Gastroesophageal sphincter (tissue), 4 donors: ENCODE measurements around the gene MYADM. TPM values are rescaled to one million over a fixed set of nuclear protein-coding genes. Genes with fewer than 3 reads are reported as not detected.
"Not testable (repeated sequence)": the region's sequence is repeated elsewhere in the genome, so short reads cannot be mapped to it uniquely, and the experiment has no call there.

Source experiments
- ATAC-seq: fragments of 150-250 bp; one replicate; pipeline ENCODE4 v1.9.1; 2016; ENCODE audit warnings: mild to moderate bottlenecking, moderate library complexity
- H3K27ac ChIP-seq, 4 donors: fragments of 200-600 bp; sonication (generic) in 3 of 4; 1 replicate in 3 of 4; 2 replicates in 1 of 4; pipeline ENCODE4 v1.5.1; 2016 to 2019
- H3K27me3 ChIP-seq: fragments of 200-600 bp; sonication (generic); one replicate; pipeline ENCODE4 v1.5.1; 2019
- H3K36me3 ChIP-seq, 2 donors: fragments of 200-600 bp; sonication (generic); one replicate each; pipeline ENCODE4 v1.5.1; 2019; ENCODE audit warnings: control low read depth in 1 of 2
- H3K4me1 ChIP-seq, 3 donors: fragments of 200-600 bp; sonication (generic); 1 replicate in 2 of 3; 2 replicates in 1 of 3; pipeline ENCODE4 v1.5.1; 2016 to 2019; ENCODE audit warnings: control low read depth in 2 of 3
- H3K4me3 ChIP-seq, 2 donors: fragments of 200-600 bp; sonication (generic); one replicate each; pipeline ENCODE4 v1.5.1; 2019; ENCODE audit warnings: mild to moderate bottlenecking in 1 of 2, moderate library complexity in 1 of 2
- H3K9me3 ChIP-seq, 3 donors: fragments of 200-600 bp; sonication (generic); one replicate each; pipeline ENCODE4 v1.5.1; 2017 to 2019; ENCODE audit warnings: control low read depth in 2 of 3
- EP300 ChIP-seq: sonication (generic); formaldehyde crosslinking; IDR thresholded peaks from one replicate; pipeline ENCODE4 v1.6.1; 2017; ENCODE audit warnings: antibody characterized with exemption, mild to moderate bottlenecking
- POLR2A ChIP-seq, 2 donors: fragments of 450-650 bp; IDR thresholded peaks; one replicate each; pipeline ENCODE4 v1.6.1; 2017; ENCODE audit warnings: antibody characterized with exemption in 2 of 2, mild to moderate bottlenecking in 2 of 2, moderate library complexity in 1 of 2
- POLR2AphosphoS5 ChIP-seq: sonication (generic); formaldehyde crosslinking; IDR thresholded peaks from one replicate; pipeline ENCODE4 v1.6.1; 2017; ENCODE audit warnings: antibody characterized with exemption
- WGBS, 2 donors: methylation state at CpG; one replicate each; pipeline ENCODE4 v1.1.5; 2018; ENCODE audit warnings: low coverage in 1 of 2; 5-methylcytosine and 5-hydroxymethylcytosine counted together
- total RNA-seq, 4 donors: library from RNA; depleted of rRNA; stranded (reverse); fragments of >200 nt; gene quantifications; one replicate each; pipeline ENCODE4 v1.1.0, GENCODE V29; 2016
- TF ChIP-seq, protein P1 (sequence below), 4 experiments: fragments of 200-600 bp in 2 of 4; fragments of 450-650 bp in 2 of 4; sonication (generic) in 1 of 4; IDR thresholded peaks; one replicate each; pipeline ENCODE4 v1.5.1; 2017 to 2019; ENCODE audit warnings: antibody characterized with exemption in 4 of 4, mild to moderate bottlenecking in 2 of 4, moderate library complexity in 2 of 4

MYADM gene
- total RNA-seq, 4 donors from 2014 or later = 103 to 355 (median 140) TPM

GRCh38 chr19:53865918-53866864, 1.5 kb upstream of the MYADM start:
- Histone ChIP-seq H3K36me3 (peaks cover 0 to 9% of the 10 kb centered on the region in 2 donors), H3K9me3 (no peaks in the 10 kb centered on the region), H3K4me3 (peak overlapping the region; percentile 51 to 99), H3K4me1 (peaks cover 0 to 43% (median 29%) of the 10 kb centered on the region in 3 donors), H3K27me3 (no peaks in the 10 kb centered on the region), H3K27ac (peak overlapping the region; percentile 81 to 98 (median 96))
- peak; percentile 55 for ATAC-seq
- 0 to 3% methylated on average over 8 to 10 of the region's 50 CpGs for WGBS, 2 donors
- TF ChIP-seq, protein P1, sequence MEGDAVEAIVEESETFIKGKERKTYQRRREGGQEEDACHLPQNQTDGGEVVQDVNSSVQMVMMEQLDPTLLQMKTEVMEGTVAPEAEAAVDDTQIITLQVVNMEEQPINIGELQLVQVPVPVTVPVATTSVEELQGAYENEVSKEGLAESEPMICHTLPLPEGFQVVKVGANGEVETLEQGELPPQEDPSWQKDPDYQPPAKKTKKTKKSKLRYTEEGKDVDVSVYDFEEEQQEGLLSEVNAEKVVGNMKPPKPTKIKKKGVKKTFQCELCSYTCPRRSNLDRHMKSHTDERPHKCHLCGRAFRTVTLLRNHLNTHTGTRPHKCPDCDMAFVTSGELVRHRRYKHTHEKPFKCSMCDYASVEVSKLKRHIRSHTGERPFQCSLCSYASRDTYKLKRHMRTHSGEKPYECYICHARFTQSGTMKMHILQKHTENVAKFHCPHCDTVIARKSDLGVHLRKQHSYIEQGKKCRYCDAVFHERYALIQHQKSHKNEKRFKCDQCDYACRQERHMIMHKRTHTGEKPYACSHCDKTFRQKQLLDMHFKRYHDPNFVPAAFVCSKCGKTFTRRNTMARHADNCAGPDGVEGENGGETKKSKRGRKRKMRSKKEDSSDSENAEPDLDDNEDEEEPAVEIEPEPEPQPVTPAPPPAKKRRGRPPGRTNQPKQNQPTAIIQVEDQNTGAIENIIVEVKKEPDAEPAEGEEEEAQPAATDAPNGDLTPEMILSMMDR (IDR thresholded peaks at IDR 0.05) = peak in 2 of 4 experiments; percentile 5 to 23
- TF ChIP-seq POLR2AphosphoS5 = peak; percentile 36
- peak; percentile 33 to 41 for TF ChIP-seq POLR2A (IDR thresholded peaks at IDR 0.05)
- TF ChIP-seq EP300 = no peak

DNA sequence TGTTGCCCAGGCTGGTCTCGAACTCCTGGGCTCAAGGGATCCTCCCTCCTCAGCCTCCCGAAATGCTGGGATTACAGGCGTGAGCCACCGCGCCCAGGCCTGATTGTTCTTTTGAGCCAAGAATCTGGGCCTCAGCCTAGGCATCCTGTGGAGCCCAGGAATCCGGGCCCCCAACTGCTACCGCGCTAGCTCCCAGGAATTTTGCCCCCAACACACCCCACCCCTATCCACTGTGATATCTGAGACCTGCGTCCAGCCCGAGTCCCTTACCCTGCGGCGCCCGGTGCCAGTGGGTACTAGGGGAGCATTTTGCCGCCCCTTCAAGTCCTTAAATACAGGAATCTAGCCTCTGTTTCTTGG, 838 bp upstream of the MYADM start:
- H3K4me3 ChIP-seq = peak overlapping the region; percentile 51 to 99
- H3K36me3 ChIP-seq = peaks cover 0 to 14% of the 10 kb centered on the region in 2 donors
- ATAC-seq = no peak
- no peak for TF ChIP-seq POLR2AphosphoS5
- TF ChIP-seq POLR2A (IDR thresholded peaks at IDR 0.05) = no peak
- TF ChIP-seq, protein P1 (IDR thresholded peaks at IDR 0.05) = no peak
- TF ChIP-seq EP300 = no peak
- H3K9me3 ChIP-seq = no peaks in the 10 kb centered on the region
- H3K27ac ChIP-seq = peak overlapping the region; percentile 81 to 98 (median 96)
- H3K4me1 ChIP-seq = peaks cover 0 to 49% (median 33%) of the 10 kb centered on the region in 3 donors
- H3K27me3 ChIP-seq = no peaks in the 10 kb centered on the region
- WGBS, 2 donors = 0 to 4% methylated on average over 2 to 4 of the region's 14 CpGs

- H3K36me3 ChIP-seq = peaks cover 0 to 29% of the 10 kb centered on the region in 2 donors
- peak; percentile 10 for ATAC-seq
- peak overlapping the region; percentile 70 to 98 (median 96) for H3K27ac ChIP-seq
- no peaks in the 10 kb centered on the region for H3K27me3 ChIP-seq
- H3K9me3 ChIP-seq = no peaks in the 10 kb centered on the region
- WGBS, 2 donors = 0 to 1% methylated on average over 3 to 10 of the region's 37 CpGs
- peak overlapping the region; percentile 51 to 99 for H3K4me3 ChIP-seq
- peaks cover 0 to 64% (median 46%) of the 10 kb centered on the region in 3 donors for H3K4me1 ChIP-seq
- TF ChIP-seq EP300 = no peak
- no peak for TF ChIP-seq POLR2AphosphoS5
- TF ChIP-seq, protein P1 (IDR thresholded peaks at IDR 0.05) = no peak
- no peak for TF ChIP-seq POLR2A (IDR thresholded peaks at IDR 0.05)
These were observed 608 bp downstream of the MYADM start for GRCh38 chr19:53868091-53868891.

DNA sequence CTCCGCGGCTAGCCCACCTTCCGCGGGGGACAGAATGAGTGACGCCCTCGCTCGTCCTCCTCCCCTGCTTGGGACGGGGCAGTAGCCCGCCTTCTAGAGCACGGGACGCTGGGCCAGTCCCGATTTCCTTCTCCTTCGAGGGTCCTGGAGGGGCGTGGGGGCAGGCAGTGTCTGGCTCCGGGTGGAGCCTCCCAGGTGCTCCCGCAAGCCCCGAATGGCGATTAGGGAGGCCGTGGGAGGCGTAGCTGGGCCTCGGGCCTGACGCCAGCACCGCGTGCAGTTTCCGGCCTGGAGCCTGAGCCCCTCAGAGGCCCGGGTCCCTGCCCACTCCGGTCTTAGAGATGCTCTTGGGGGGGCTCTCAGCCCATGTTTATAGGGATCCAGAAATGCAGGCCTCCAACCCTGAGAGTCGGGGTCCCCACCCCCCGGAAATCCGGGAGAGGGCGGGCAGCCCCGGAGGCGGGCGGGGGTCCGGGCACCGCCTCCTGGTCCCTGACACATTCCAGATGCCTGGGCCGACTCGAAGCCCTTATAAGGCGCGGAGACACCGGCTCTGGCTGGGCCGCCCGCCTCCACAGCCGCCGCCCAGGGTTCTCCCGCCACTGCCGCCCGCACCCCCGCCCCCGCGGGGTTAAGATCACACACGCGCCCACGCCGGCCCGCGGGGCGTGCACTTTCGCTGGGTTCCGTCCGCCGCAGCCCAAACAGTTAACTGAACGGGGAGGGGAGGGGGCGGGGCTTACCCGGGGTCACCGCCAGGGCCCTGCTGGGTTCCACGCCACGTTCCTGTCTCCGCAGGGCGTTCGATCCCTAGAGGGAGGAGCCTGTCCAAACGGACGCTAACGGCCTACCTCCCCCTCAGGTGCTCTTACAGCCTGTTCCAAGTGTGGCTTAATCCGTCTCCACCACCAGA, 1.5 kb downstream of the MYADM start:
- no CpG with 5 or more reads among the region's 75 CpGs for WGBS, 2 donors
- peaks cover 0 to 73% (median 54%) of the 10 kb centered on the region in 3 donors for H3K4me1 ChIP-seq

DNA sequence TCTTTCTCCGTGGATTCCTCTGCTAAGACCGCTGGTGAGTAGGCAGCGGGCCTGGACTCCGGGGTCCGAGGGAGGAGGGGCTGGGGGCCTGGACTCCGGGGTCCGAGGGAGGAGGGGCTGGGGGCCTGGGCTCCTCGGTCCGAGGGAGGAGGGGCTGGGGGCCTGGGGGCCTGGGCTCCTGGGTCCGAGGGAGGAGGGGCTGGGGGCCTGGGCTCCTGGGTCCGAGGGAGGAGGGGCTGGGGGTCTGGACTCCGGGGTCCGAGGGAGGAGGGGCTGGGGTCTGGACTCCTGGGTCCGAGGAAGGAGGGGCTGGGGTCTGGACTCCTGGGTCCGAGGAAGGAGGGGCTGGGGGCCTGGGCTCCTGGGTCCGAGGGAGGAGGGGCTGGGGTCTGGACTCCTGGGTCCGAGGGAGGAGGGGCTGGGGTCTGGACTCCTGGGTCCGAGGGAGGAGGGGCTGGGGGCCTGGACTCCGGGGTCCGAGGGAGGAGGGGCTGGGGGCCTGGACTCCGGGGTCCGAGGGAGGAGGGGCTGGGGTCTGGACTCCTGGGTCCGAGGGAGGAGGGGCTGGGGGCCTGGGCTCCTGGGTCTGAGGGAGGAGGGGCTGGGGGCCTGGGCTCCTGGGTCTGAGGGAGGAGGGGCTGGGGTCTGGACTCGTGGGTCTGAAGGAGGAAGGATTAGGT, 2.3 kb downstream of the MYADM start:
- not testable (repeated sequence) for H3K27me3 ChIP-seq, H3K9me3 ChIP-seq, ATAC-seq
- Histone ChIP-seq H3K36me3 (peaks cover 0 to 45% of the 10 kb centered on the region in 2 donors), H3K4me1 (peaks cover 0 to 80% (median 59%) of the 10 kb centered on the region in 3 donors), H3K4me3 (peak overlapping the region; percentile 51 to 99), H3K27ac (peak overlapping the region; percentile 70 to 98 (median 96))
- WGBS, 2 donors = 0% methylated on average over 1 of the region's 24 CpGs; no CpG with 5 or more reads in 1 of the 2 donors

More for the DNA sequence above, 1.5 kb downstream of the MYADM start:
- Histone ChIP-seq H3K9me3 (no peaks in the 10 kb centered on the region), H3K27me3 (no peaks in the 10 kb centered on the region), H3K36me3 (peaks cover 0 to 37% of the 10 kb centered on the region in 2 donors), H3K27ac (peak overlapping the region; percentile 70 to 98 (median 96)), H3K4me3 (peak overlapping the region; percentile 51 to 99)
- TF ChIP-seq, protein P1 (IDR thresholded peaks at IDR 0.05) = peak in 3 of 4 experiments; percentile 49 to 84 (median 65)
- TF ChIP-seq EP300 = peak; percentile 37
- TF ChIP-seq POLR2A (IDR thresholded peaks at IDR 0.05) = peak; percentile 47 to 58
- peak; percentile 80 for TF ChIP-seq POLR2AphosphoS5
- ATAC-seq = peak; percentile 73
